VCaP (cell line): ENCODE data around the gene MSN.
"Not testable (repeated sequence)": the region's sequence is repeated elsewhere in the genome, so short reads cannot be mapped to it uniquely, and the experiment has no call there.

ENCODE experiments used
- H3K27ac ChIP-seq: fragments of 450-650 bp; 2 replicates; pipeline ENCODE4 v1.5.1; 2017
- CTCF ChIP-seq: fragments of 450-650 bp; conservative IDR thresholded peaks from 2 replicates; pipeline ENCODE4 v1.5.1; 2017; ENCODE audit warnings: mild to moderate bottlenecking, moderate library complexity

The MSN gene

GRCh38 chrX:65750674-65751469 is 83.4 kb downstream of the MSN start:
- no peak for TF ChIP-seq CTCF
- no peak overlapping the region for H3K27ac ChIP-seq

GRCh38 chrX:65751519-65751918 is 84.1 kb downstream of the MSN start:
- no peak overlapping the region for H3K27ac ChIP-seq
- no peak for TF ChIP-seq CTCF

- no peak overlapping the region for H3K27ac ChIP-seq
- no peak for TF ChIP-seq CTCF
Observed at GRCh38 chrX:65752294-65752693, 84.8 kb downstream of the MSN start.

GRCh38 chrX:65755786-65756185 is 88.3 kb downstream of the MSN start:
- no peak for TF ChIP-seq CTCF
- H3K27ac ChIP-seq: no peak overlapping the region

- TF ChIP-seq CTCF: no peak
- H3K27ac ChIP-seq: no peak overlapping the region
Observed at GRCh38 chrX:65757943-65758342, 90.5 kb downstream of the MSN start.

GRCh38 chrX:65758505-65758904 is 91.1 kb downstream of the MSN start:
- TF ChIP-seq CTCF: no peak
- no peak overlapping the region for H3K27ac ChIP-seq

- not testable (repeated sequence) for H3K27ac ChIP-seq
Observed at GRCh38 chrX:65759525-65759924, 92.1 kb downstream of the MSN start.

GRCh38 chrX:65769564-65770292 is 102.3 kb downstream of the MSN start:
- no peak overlapping the region; the same call in 1 of the 2 replicates for H3K27ac ChIP-seq
- no peak for TF ChIP-seq CTCF
